SK-N-SH (cell line): Measurements from ENCODE around the gene MASP1.

Source experiments
- CTCF ChIP-seq: fragments of 200-600 bp; sonication (generic); IDR thresholded peaks from 2 replicates; pipeline ENCODE4 v1.6.1; 2017; ENCODE audit warnings: antibody characterized with exemption, mild to moderate bottlenecking, moderate library complexity
- EZH2phosphoT487 ChIP-seq: fragments of 200-600 bp; sonication (generic); IDR thresholded peaks from 2 replicates; pipeline ENCODE4 v1.6.1; 2017; ENCODE audit warnings: low read depth, mixed run types, mild to moderate bottlenecking, antibody characterized with exemption, moderate library complexity, borderline replicate concordance
- GABPA ChIP-seq: IDR thresholded peaks from 2 replicates; pipeline ENCODE4 v1.4.0; 2012; ENCODE audit warnings: low read depth, mild to moderate bottlenecking
- JUND ChIP-seq: IDR thresholded peaks from 2 replicates; pipeline ENCODE4 v1.4.0; 2012
- MAX ChIP-seq: IDR thresholded peaks from 2 replicates; pipeline ENCODE4 v1.4.0; 2012; ENCODE audit warnings: low read depth
- RAD21 ChIP-seq: IDR thresholded peaks from 2 replicates; pipeline ENCODE4 v1.6.1; 2012; ENCODE audit warnings: mild to moderate bottlenecking, low read length
- REST ChIP-seq: IDR thresholded peaks from 2 replicates; pipeline ENCODE4 v1.6.1; 2012; ENCODE audit warnings: mild to moderate bottlenecking, low read depth, low read length, moderate library complexity
- SIN3A ChIP-seq: IDR thresholded peaks from 2 replicates; pipeline ENCODE4 v1.6.1; 2012; ENCODE audit warnings: low read depth, mild to moderate bottlenecking, low read length, moderate library complexity, borderline replicate concordance
- TEAD4 ChIP-seq: IDR thresholded peaks from 2 replicates; pipeline ENCODE4 v1.4.0; 2012; ENCODE audit warnings: mild to moderate bottlenecking, borderline replicate concordance; ENCODE audit not compliant: insufficient read depth
- YY1 ChIP-seq: IDR thresholded peaks from 2 replicates; pipeline ENCODE4 v1.4.0; 2012; ENCODE audit warnings: low read depth, mild to moderate bottlenecking

- TF ChIP-seq CTCF (no peak), EZH2phosphoT487 (no peak), YY1 (no peak), SIN3A (no peak), JUND (no peak), TEAD4 (no peak), REST (no peak), GABPA (no peak), RAD21 (no peak), MAX (no peak)
These were observed 94.2 kb downstream of the MASP1 start, which contains the start of gene RTP1 for GRCh38 chr3:187197335-187197649.
